NCI-H146 (cell line): ENCODE data around the gene CGNL1.
A peak's percentile ranks its signal among the peaks of the same experiment; 100 is the strongest.

Experiments used
- DNase-seq: peaks from one replicate; lab custom pipeline; 2025; lab: John Stamatoyannopoulos, UW

Gene CGNL1

GRCh38 chr15:57424628-57425405 is 48.5 kb downstream of the CGNL1 start:
- no peak for DNase-seq

GRCh38 chr15:57425842-57426241 is 49.5 kb downstream of the CGNL1 start:
- no peak for DNase-seq

- DNase-seq: no peak
Observed at GRCh38 chr15:57427367-57427821, 51.1 kb downstream of the CGNL1 start.

GRCh38 chr15:57432141-57432741 is 55.9 kb downstream of the CGNL1 start:
- DNase-seq: peak; percentile 70

GRCh38 chr15:57436166-57436565 is 59.9 kb downstream of the CGNL1 start:
- DNase-seq: no peak

GRCh38 chr15:57436961-57437360 is 60.7 kb downstream of the CGNL1 start:
- no peak for DNase-seq

GRCh38 chr15:57437564-57437963 is 61.3 kb downstream of the CGNL1 start:
- no peak for DNase-seq

GRCh38 chr15:57438166-57438565 is 61.9 kb downstream of the CGNL1 start:
- no peak for DNase-seq

GRCh38 chr15:57439128-57440027 is 63.1 kb downstream of the CGNL1 start:
- DNase-seq: no peak

GRCh38 chr15:57440167-57440566 is 63.9 kb downstream of the CGNL1 start:
- no peak for DNase-seq

- DNase-seq: no peak
Observed at GRCh38 chr15:57440799-57441198, 64.5 kb downstream of the CGNL1 start.

- no peak for DNase-seq
Observed at GRCh38 chr15:57442335-57442734, 66.0 kb downstream of the CGNL1 start.

GRCh38 chr15:57443486-57443885 is 67.2 kb downstream of the CGNL1 start:
- no peak for DNase-seq

GRCh38 chr15:57444877-57445513 is 68.7 kb downstream of the CGNL1 start:
- DNase-seq: no peak

GRCh38 chr15:57445872-57446271 is 69.6 kb downstream of the CGNL1 start:
- DNase-seq: no peak

- DNase-seq: no peak
Observed at GRCh38 chr15:57446393-57446792, 70.1 kb downstream of the CGNL1 start.

- no peak for DNase-seq
Observed at GRCh38 chr15:57451555-57451954, 75.2 kb downstream of the CGNL1 start.

GRCh38 chr15:57452090-57452754 is 75.9 kb downstream of the CGNL1 start:
- DNase-seq: no peak

- no peak for DNase-seq
Observed at GRCh38 chr15:57455929-57456328, 79.6 kb downstream of the CGNL1 start.

GRCh38 chr15:57456559-57456958 is 80.3 kb downstream of the CGNL1 start:
- no peak for DNase-seq

GRCh38 chr15:57457726-57458125 is 81.4 kb downstream of the CGNL1 start:
- DNase-seq: no peak

- no peak for DNase-seq
Observed at GRCh38 chr15:57458356-57458781, 82.1 kb downstream of the CGNL1 start.
